GM18526 (cell line): ENCODE results near the gene KCNK5.

Experiments used
- POLR2A ChIP-seq: IDR thresholded peaks from 3 replicates; pipeline ENCODE4 v1.6.1; 2011; ENCODE audit not compliant: insufficient read length; ENCODE audit errors: extremely low read depth

The KCNK5 gene

DNA sequence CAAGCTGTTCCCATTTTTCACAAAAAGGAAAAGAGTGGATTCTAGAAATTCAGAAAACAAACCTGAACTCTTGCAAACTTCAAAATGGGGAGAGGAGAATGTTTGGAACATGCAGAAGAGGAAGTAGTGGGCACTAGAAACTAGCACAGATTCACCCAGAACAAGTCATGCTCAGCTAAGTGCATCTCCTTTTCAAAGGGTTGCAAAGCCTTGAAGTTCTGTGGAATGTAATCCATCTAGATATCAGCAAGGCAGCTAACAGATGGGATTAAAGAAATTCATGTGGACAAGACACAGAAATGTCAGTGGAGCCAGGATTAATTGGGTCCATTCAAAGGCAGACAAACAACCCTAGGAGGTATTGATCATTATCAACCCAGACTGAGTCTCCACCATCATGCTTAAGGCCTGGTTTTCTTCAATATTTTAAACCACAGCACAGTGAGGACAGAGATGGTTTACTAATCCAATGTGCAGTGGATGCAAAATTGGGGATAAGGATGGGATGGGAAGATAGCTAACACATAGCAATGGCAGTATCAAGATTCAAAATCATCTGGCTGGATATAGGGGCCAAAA, 31.3 kb downstream of the KCNK5 start:
- TF ChIP-seq POLR2A: no peak

- TF ChIP-seq POLR2A: no peak
These were observed 31.8 kb downstream of the KCNK5 start for GRCh38 chr6:39197521-39197920.

DNA sequence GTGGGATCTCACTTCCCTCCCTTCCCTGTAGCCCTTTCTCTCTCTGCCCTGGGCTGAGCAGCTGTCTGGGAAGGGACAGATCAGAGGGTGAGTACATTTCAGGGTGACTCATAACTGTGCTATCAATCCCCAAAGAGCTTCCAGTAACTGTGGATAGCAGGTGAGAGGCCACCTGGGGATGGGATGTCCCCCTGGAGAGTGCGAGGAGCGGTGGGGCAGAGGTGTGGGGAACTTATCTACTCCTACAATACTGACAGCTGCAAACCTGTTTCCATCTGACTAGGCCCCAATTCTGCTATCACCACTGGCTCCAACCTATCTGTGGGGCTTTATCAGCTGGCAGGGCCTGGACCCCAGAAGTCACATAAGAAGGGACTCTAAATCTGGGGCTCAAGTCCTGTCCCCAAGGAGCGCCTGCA, 32.6 kb downstream of the KCNK5 start:
- no peak for TF ChIP-seq POLR2A

DNA sequence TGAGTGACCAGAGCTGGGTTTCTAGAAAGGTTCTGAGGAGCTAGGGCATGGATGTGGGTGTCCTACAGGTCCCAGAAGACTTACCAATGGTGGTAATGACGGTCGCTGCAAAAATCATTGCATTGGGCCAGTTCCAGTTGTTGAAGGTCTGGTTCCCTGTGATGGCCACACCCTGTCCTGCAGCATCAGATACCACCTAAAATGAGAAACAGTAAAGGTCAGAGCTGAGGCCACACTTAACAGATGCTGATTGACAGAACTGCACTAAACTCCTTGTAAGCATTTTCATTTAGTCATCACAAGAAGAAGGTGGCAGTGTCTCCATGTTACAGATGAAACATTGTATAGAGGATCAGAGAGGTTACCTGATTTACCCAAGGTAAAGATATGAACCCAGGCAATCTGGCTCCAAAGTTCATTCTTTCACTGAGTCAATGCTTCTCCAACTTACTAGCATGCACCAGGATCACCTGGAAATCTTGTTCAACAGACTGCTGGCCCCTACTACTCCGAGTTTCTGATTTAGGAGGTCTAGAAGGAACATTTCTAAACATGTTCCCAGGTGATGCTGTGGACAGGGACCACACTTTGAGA, 33.4 kb downstream of the KCNK5 start:
- no peak for TF ChIP-seq POLR2A

DNA sequence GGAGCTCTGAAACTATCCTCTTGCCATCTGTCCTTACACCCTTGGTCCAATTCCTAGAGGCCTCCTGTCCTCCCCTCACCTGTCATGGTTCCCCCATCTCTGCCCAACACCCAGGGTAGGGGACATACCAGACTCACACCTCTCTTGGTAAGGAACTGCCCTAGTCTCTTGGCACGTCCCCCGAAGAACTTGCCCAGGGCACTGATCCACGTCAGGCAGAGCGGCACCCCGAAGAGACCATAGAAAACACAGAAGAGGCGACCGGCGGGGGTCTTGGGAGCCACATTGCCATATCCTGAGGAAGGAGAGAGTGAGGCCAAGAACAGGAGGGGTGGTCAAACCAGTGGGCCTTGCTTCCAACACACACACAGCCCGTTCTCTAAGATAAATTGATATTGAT, 34.8 kb downstream of the KCNK5 start:
- no peak for TF ChIP-seq POLR2A

GRCh38 chr6:39193201-39193791, 36.0 kb downstream of the KCNK5 start:
- no peak for TF ChIP-seq POLR2A

- TF ChIP-seq POLR2A: no peak
These were observed 36.5 kb downstream of the KCNK5 start for GRCh38 chr6:39192736-39193135.

GRCh38 chr6:39191236-39191930, 37.9 kb downstream of the KCNK5 start:
- no peak for TF ChIP-seq POLR2A

GRCh38 chr6:39190545-39191235, 38.6 kb downstream of the KCNK5 start:
- TF ChIP-seq POLR2A: no peak

DNA sequence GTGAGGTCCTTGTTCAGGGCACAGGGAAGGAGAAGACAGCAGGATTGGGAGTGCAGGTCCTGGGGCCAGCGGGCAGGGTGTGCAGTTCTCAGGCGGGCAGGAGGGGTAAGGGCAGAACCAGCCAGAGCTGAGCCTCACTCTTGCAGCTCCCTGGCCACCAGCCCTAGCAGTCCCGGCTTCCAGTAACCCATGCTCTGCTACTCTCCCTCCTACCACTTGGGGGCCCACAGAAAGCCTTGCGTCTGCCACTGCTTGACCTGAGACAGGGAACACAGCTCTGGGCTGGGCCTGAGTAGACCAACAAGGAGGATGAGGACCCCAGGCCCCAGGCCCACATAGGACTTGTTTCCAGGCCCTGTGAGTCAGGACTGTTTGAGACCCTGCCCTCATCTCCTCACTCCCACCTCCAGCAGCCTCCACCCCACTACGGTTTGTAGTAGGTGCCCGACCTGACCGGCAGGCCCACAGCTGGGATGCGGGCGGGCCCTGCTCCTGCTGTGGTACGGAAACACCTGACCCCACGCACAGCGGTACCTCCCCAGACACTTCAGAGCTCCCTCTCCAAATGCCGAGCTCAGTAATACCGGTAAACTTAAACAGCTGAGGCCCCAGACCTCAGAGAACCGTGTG, 39.2 kb downstream of the KCNK5 start:
- TF ChIP-seq POLR2A: no peak

- TF ChIP-seq POLR2A: no peak
These were observed 40.1 kb downstream of the KCNK5 start for GRCh38 chr6:39189131-39189530.

- TF ChIP-seq POLR2A: no peak
These were observed 40.7 kb downstream of the KCNK5 start for GRCh38 chr6:39188571-39188970.

- no peak for TF ChIP-seq POLR2A
These were observed 41.2 kb downstream of the KCNK5 start for GRCh38 chr6:39188098-39188450.

GRCh38 chr6:39184906-39185580, 44.2 kb downstream of the KCNK5 start:
- no peak for TF ChIP-seq POLR2A

DNA sequence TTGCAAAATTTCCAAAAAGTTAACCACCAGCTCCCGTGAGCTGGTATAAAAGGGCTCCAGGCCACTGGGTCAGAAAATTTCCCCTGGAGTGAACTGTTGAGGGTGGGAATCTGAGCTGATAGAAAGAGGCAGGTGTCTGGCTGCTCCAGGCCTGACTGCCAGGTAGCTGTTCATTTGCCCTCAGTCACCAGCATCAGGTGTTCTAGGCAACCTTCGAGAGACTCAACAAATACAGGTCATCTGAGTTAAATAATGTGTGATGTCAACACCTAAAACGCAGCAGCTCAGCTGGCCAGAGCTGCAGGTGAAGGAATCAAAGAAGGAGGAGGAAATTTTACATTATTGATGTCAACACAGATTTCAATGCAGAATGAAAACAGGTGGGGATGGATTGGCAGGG, 46.7 kb downstream of the KCNK5 start:
- no peak for TF ChIP-seq POLR2A

DNA sequence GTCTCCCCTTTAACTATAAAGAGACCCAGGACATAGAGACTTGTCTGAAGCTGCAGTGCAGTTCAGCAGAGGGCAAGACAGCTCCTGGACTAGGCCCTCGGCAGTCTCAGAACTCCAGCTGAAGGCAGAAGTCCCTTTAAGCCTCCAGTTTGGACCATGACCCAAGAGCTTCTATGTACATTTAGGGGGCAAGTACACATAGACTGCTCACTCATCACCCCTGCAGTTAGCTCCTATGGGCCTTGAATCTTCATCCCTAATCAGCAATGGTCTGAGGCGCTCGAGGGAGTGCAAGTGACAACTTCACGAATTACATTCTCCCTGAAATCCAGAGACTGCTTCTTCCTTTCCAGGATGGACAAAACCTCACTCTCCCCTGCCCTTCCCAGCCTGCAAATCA, 47.4 kb downstream of the KCNK5 start:
- no peak for TF ChIP-seq POLR2A
